GM21381 (cell line): ENCODE measurements around the gene EXD1.
"Not testable (repeated sequence)": the region's sequence is repeated elsewhere in the genome, so short reads cannot be mapped to it uniquely, and the experiment has no call there.

Experiments
- ATAC-seq: cut with Tn5 transposase; IDR thresholded peaks from one replicate; pipeline ENCODE4 v1.9.1; 2021; ENCODE audit warnings: mild to moderate bottlenecking, moderate library complexity; ENCODE audit not compliant: unreplicated experiment

Gene EXD1, protein sequence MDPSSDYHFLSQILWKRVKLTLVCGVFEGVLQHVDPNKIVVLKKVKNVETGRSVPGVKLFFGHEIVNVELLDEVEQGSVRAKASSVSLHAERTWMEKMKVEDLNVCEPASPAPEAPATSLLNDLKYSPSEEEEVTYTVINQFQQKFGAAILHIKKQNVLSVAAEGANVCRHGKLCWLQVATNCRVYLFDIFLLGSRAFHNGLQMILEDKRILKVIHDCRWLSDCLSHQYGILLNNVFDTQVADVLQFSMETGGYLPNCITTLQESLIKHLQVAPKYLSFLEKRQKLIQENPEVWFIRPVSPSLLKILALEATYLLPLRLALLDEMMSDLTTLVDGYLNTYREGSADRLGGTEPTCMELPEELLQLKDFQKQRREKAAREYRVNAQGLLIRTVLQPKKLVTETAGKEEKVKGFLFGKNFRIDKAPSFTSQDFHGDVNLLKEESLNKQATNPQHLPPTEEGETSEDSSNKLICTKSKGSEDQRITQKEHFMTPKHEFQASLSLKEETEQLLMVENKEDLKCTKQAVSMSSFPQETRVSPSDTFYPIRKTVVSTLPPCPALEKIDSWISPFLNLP

DNA sequence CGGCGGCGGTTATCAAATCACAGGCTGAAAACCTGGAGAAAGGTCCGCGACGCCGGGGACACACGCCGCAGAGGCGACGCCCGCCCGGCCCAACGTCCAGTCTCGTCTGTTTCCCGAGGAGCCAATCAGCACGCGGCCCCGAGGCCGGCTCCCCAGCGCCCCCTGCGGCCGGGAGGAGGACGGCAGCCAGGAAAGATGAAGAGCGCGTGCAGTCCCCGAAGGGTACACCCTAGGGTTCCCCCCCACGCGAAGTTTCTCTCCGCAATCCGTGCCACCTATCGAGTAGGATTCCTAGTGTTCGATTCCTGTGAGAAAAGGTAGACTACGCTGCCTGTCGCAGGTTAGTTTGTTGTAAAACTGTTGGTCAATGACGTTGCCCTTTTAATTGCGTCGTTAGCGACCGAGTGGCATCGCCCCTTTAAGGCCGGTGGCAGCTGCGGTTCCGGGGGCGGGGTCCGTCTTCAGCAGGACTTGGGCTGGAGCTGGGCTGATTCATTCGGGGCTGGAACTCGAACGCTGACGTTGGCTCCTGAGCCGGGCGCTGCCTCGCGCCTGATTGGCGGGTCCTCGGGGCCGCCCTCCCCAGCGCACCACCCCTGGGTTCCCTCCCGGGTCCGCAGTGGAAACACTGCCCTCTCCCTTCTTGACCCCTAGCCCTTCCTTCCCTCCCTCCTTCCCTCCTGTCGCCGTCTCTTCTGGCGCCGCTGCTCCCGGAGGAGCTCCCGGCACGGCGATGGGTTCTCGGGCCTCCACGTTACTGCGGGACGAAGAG, at the start of gene EXD1, which contains the start of gene CHP1:
TSS of gene EXD1 (minus strand) at position 108 of the 772 bp plus-strand sequence. CDS start 4,182 bp downstream, outside the sequence.
TSS of gene CHP1 (plus strand) at position 619 of the 772 bp plus-strand sequence. CDS start at position 734, 115 bp downstream.
- ATAC-seq: peak; percentile 95

DNA sequence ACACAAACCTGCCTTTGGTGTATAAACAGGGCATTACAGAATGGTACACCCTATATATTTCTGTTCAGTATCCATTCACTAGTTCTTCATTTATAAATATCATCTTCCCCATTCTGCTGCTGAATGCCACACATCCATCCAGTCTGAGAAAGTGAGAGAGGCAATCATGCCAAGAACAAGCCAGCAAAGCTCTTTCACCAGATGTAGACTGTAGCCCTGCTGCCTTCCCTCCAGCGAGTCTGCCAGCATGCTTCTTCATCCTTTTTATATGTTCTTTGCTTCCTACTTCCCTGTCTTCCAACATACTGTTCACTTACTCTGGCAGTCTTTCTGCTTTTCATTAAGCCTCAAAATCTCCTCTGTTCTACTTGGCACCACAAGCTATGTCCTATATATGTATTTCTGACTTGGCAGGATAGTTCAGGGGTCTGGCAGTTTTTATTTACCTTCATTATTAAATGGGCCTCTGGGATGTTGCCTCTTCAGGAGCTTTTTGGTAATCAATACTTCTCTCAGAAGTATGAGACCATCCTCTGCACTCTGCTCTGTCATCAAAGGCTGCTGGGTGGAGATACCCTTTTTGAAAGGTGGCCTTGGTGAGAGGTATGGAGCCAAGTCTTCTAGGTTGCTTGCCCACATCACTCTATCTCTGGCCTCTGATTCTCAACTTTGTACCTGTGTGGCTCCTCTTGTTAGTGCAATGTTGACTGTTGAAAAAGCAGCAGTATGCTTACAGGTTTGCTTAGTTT, 49.2 kb upstream of the EXD1 start:
- no peak for ATAC-seq

DNA sequence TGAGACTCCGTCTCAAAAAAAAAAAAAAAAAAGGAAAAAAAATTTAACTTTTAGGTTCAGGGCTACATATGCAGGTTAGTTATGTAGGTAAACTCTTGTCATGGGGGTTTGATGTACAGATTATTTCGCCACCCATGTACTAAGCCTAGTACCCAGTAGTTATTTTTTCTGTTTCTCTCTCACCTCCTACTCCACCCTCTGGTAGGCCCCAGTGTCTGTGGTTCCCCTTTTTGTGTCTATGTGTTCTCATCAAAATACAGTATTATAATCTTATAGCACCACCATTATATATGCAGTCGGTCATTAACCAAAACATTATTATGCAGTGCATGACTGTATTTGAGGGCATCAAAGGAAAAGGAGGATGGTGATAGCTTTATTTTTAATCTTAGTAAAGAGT, 47.8 kb upstream of the EXD1 start:
- no peak for ATAC-seq

DNA sequence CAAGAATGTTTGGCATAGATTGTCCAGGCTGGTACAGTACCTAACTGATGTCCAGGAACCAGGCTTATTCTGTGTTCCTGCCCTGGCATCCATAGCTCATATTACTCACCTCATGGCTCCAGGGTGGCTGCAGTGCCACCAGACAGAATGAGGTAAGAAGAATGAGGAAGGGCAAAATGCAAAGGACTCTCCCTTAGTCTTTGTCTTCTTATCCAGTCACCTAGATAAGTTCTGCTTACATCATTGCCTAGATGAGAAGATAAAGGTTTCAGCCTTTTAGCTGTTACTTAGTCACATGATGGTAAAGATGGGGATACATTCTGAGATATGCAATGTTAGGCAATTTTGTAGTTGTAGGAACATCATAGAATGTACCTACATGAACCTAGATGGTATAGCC, 46.3 kb upstream of the EXD1 start:
- no peak for ATAC-seq

DNA sequence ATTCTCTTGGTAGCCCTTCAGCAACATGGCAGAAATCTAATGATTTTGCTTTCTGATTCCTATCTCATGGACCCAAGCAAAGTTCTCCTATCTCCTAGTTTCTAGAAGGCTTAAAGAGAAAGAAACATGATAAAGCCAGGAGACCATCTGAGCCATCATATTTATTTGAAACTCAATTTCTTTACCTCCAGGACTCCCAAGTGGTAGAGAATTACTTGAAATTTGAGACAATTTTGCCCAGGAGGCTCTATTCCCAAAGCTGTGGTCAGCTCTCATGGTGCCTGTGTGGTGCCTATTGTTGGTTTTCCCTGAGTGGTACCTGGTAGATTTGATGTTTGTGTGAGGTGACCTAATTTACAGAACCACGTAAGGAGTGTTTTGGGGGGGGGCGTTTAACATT, 39.3 kb upstream of the EXD1 start:
- ATAC-seq: no peak

DNA sequence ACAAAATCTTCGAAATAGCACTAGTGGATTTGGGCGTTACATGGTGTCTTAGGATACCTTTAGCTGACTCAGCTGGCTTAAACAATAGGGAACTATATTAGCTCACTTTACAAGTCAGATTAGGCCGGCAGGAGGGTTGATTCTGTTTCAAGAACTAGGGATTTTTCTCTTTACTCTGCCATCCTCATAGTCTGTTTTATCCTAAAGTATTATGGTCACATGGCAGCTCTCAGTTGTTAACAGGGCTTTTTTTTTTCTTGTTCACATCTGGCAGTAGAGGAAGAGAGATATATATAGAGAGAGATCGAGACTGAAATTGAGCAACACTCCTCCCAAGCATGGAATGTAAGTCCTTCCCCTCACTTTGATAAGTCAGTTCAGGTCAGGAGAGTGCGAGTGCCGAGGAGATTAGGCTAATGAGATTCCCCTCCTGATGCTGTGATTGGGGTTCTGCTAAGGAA, 33.4 kb upstream of the EXD1 start:
- ATAC-seq: no peak

DNA sequence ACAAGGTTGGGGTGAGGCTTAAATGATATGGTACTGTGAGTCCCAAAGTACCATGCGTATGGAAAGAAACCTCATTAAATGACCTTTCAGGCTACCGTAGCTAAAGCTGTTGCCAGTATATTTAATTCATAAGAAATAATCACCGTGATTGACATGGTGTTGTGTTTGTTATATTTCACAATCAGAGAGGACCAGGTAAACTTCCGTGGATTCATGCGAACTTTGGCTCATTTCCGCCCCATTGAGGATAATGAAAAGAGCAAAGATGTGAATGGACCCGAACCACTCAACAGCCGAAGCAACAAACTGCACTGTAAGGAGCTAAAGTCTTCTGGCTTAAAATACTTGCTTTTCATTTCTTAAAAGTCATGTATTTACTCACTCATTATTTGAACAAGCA, 32.0 kb upstream of the EXD1 start:
- no peak for ATAC-seq

DNA sequence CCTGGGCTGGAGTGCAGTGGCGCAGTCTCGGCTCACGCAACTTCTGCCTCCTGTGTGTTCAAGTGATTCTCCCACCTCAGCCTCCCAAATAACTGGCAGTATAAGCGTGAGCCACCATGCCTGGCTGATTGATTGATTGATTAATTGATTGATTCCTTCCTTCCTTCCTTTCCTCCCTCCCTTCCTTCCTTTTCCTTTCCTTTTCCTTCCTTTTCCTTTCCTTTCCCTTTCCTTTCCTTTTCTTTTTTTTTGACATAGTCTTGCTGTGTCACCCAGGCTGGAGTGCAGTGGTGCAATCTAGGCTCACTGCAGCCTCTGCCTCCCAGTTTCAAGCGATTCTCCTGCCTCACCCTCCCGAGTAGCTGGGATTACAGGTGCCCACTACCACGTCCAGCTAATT, 30.4 kb upstream of the EXD1 start:
- not testable (repeated sequence) for ATAC-seq

DNA sequence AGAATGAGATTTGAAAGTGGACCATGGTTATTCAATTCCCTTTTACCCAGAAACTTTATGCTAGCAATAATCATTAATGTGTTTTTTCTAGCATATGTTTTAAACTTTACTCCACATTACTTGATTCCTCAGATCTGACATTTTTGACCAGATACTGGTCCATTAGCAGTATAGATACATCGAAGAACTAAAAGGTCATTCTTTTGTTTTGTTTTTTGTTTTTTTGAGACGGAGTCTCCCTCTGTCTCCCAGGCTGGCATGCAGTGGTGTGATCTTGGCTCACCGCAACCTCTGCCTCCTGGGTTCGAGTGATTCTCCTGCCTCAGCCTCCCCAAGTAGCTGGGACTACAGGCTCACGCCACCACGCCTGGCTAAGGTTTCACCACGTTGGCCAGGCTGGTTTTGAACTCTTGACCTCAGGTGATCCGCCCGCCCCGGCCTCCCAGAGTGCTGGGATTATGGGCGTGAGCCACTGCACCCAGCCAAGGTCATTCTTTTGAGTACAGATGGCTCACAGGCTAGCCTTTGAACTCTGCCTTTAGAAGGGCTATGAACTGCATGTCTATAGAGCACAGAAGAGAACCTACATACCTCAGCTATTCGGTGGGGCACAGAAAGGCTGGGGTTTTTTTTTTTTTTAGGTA, 29.1 kb upstream of the EXD1 start:
- ATAC-seq: no peak

DNA sequence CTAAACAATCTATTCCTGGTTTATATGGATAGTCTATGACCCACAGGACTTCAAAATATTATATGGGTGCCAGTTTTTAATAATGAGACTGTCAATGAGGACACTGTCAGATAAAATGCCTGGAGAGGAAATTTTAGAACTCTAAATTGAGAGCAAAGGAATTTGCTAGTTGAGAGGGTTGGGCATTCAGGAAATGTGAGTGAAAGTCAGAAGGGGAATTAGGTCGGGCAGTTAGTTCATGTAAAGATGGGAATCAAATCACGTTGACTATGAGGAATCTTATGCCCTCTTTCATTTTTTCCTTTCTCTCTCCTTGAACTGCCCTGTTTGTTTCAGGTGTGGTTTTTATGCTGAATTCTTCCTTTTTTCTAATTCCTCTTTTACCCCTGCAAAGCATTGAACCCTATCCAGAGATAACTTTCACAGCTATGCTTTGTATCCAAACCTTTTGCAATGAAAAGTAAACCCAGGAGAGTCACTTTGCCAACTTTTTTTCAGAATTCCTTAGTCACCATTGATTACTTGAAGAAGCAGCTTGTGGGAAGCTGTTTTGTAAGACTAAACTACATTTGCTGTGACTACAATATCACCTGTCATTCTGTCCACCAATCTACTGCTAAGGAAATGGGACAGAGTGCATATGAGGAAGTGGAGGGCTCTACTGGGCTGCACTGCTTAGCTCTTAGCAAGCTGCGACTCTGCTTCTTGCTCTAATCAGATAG, 28.4 kb upstream of the EXD1 start:
- no peak for ATAC-seq

DNA sequence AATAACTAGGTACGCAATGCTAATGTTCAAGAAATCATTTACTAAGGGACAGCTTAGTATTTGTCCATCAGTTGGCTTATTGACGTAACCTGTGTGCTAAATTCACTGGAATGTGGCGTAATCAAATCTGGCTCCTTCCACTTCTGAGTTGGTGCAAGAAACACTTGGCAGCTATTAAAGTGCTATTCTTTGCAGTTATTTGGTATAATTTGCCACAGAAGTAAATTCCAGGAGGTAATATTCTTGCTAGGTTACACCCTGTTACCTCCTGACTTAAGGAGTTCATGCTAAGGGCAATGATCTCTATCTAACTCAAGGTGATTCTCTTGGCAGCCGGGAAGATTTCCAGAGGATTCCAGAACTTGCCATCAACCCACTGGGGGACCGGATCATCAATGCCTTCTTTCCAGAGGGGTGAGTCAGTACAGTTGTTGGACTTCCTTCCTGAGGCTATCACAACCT, 26.1 kb upstream of the EXD1 start:
- no peak for ATAC-seq

DNA sequence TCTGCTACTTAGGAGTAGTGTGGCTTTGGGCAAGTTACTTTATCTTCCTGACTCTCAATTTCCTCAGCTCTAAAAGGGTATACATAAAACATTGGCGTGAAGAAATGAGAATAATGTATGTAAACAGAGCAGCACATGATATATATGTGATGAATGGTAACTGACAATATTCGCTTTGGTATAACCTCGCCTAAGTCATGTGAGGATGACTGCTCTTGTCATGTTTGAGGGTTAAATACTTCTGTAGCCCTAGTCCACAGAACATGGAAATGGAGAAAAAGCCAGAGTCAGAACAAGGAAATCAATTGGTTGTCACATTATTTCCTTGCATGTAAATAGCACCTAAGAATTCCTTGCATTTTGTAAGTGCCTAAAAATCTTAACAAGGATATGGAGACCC, 25.5 kb upstream of the EXD1 start:
- no peak for ATAC-seq

DNA sequence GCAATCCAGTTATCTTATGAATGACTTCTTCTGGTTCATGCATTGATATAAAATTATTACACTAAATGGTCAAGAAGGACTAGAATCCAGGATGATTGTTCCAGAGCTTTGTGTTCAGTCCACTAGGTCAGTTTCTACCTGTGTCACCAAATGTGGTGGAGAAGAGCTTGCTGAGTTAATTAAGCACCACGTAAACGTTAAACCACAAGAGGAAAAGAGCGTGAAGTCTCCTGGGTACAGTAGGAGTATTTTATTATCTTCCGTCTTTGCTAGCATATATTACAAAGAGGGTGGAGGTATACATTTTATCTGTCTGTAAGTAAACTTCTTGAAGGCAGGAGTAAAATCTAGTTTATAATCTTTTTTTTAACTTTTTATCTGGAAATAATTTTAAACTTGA, 24.0 kb upstream of the EXD1 start:
- no peak for ATAC-seq

DNA sequence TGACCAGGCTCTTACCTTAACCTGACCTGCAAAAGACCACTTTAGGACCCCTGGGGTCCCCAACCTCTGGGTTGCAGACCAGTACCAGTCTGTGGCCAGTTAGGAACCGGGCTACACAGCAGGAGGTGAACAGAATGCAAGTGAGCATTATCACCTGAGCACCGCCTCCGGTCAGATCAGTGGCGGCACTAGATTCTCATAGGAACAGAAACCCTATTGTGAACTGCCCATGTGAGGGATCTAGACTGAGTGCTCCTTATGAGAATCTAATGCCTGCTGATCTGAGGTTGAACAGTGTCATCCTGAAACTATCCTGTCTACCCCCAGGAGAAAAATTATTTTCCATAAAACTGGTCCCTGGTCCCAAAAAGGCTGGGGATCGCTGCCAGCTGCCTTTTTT, 20.9 kb upstream of the EXD1 start:
- ATAC-seq: no peak

DNA sequence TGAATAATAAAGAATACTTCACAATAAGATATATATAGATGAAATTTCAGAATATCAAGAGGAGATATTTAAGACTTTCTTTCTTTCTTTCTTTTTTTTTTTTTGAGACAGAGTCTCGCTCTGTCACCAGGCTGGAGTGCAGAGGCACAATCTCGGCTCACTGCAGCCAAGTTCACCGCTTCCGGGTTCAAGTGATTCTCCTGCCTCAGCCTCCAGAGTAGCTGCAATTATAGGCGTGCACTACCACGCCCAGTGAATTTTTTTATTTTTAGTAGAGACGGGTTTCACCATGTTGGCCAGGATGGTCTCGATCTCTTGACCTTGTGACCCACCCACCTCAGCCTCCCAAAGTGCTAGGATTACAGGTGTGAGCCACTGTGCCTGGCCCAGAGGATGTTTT, 20.2 kb upstream of the EXD1 start:
- not testable (repeated sequence) for ATAC-seq

DNA sequence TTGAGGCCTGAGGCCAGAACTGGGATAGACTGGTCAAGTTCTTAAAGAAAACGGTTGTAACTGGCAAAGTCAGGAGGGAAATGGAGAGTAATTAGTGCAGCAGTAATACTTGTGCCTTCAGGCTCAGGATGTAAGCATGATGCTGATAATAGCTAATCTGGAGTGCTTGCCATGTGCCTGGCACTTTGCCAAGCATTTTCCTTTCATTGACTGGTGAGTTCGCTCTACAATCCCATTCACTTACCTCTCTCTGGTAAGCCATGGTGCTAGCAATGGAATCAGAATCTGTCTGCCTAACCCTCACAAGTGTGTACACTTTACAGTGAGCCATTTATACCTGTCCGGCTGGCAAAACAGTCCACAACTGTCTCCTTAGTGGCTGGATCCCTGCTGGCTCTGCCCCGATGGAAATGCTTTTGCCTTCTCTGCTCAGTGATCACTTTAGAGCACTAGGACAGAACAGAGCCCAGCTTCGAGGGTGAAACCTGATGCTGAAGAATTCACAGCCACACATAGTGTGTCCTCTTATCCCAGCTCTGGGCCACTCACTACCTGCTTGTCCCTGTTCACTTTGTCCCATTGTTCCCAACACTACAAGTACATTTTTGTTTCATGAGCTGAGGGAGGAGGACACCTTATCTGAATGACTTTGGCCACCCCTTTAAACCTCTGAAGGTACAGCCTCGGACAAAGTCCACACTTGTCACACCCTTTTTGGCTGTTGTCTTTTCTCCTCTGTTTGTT, 10.8 kb upstream of the EXD1 start:
- ATAC-seq: no peak

DNA sequence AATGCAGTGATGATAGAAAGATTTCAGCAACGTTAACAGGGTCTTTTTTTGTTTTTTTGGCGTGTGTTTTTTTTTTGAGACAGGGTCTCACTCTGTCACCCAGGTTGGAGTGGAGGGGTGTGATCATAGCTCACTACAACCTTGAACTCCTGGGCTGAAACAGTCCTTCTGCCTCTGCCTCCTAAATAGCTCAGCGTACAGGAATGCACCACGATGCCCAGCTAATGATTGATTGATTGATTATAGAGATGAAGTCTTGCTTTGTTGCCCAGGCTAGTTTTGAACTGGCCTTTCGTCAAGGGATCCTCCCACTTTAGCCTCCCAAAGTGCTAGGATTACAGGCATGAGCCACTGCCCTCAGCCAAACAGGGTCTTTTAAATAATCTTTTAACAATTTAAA, 7.5 kb upstream of the EXD1 start:
- no peak for ATAC-seq

DNA sequence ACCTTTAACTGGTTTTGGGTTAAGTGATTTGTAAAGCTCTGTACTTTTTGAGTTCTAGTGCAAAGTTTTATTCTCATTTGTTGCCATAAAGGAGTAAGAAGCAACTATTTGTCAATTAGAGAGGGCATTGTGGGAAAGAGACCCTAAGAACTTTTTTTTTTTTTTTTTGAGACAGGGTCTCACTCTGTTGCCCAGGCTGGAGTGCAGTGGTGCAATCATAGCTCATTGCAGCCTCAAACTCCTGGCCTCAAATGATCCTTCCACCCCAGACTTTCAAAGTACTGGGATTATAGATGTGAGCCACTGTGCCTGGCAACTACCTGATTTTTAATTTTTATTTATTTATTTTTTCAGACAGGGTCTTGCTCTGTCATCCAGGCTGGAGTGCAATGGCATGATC, 5.4 kb upstream of the EXD1 start:
- no peak for ATAC-seq

DNA sequence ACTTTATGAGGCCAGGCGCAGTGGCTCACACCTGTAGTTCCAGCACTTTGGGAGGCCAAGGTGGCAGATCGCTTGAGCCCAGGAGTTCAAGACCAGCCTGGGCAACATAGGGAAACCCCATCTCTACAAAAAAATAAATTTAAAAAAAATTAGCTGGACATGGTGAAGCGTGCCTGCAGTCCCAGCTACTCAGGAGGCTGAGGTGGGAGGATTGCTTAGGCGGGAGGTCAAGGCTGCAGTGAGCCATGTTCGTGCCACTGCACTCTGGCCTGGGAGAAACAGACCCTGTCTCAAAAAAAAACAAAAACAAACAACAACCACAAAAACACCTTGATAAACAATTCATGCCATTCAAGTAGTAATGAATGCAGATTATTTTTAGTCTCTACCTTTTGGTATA, 4.7 kb upstream of the EXD1 start:
- not testable (repeated sequence) for ATAC-seq
